Measurements from ENCODE around the gene PLEKHG5. TPM values are rescaled to one million over a fixed set of nuclear protein-coding genes. Genes with fewer than 3 reads are reported as not detected.

PLEKHG5 gene
- total RNA-seq, 4 donors from 2014 or later = 72.5 to 170 (median 99.8) TPM

DNA sequence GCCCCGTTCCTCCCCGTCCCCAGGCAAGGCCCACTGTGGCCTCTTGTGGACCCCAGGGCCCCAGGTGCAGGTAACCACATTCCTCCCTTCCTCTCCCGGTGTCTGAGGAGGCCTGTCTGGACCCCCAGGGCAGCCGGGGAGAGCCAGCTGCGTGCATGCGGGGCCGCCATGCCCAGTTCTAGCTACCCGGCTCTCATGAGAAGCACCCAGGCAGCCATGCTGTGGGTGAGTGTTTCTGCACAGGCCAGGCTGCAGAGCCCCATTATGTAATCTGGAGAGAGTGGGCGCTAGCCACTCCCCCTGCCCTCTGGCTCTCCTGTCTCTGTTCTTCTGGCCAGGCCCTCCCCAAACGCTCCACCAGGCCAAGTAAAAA, 18.4 kb upstream of the PLEKHG5 start:
- 66 to 88% methylated on average over 3 to 8 of the region's 10 CpGs for WGBS, 2 donors
- DNase-seq (ENCODE audit: low spot score in 2 of 2) = no peak

DNA sequence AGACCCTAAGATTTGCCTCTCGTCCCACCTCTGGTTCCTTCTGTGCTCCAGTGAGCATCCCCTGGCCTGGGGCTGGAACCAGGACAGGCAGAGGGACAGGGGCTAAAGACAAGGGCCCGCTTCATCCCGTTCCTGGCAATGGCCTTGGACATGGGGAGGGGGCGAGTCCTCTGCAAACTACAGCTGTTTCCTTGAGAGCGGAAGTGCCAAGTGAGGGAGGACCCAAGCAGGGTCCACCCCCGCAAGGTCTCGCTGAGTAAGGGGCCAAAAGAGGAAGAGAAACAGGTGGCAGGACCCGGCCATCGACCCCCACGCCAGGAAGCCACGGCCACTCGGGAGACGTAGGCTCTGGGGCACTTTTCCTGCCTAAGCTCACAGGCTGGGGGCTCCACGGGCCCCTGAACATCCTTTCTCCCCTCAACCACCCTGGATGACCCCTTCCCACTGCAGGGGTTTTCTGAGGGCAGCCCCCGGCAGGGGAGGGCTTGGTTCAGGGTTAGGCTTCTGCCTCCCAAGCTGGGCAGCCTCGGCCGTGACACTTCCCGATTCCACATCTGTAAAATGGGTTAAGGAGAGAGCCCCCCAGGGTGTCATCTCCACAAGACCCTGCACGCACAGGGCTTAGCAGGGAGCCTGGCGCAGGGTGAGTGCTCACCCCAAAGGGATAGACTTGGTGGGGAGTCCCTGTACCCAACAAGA, 17.9 kb upstream of the PLEKHG5 start:
- no peak for TF ChIP-seq POLR2A (IDR thresholded peaks at IDR 0.05)
- TF ChIP-seq, protein P1, sequence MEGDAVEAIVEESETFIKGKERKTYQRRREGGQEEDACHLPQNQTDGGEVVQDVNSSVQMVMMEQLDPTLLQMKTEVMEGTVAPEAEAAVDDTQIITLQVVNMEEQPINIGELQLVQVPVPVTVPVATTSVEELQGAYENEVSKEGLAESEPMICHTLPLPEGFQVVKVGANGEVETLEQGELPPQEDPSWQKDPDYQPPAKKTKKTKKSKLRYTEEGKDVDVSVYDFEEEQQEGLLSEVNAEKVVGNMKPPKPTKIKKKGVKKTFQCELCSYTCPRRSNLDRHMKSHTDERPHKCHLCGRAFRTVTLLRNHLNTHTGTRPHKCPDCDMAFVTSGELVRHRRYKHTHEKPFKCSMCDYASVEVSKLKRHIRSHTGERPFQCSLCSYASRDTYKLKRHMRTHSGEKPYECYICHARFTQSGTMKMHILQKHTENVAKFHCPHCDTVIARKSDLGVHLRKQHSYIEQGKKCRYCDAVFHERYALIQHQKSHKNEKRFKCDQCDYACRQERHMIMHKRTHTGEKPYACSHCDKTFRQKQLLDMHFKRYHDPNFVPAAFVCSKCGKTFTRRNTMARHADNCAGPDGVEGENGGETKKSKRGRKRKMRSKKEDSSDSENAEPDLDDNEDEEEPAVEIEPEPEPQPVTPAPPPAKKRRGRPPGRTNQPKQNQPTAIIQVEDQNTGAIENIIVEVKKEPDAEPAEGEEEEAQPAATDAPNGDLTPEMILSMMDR (IDR thresholded peaks at IDR 0.05) = no peak
- no peak overlapping the region for H3K4me3 ChIP-seq (ENCODE audit: low read depth, poor library complexity, severe bottlenecking)
- intact Hi-C loops (cut with DNase I; ENCODE audit: low total_unique reads) = no loop called here
- WGBS, 2 donors = 66 to 76% methylated on average over 18 to 20 of the region's 20 CpGs
- no peak for DNase-seq (ENCODE audit: low spot score in 2 of 2)

More for the DNA sequence above, 18.4 kb upstream of the PLEKHG5 start:
- intact Hi-C loops (cut with DNase I; ENCODE audit: low total_unique reads) = no loop called here
- H3K4me3 ChIP-seq (ENCODE audit: low read depth, poor library complexity, severe bottlenecking) = no peak overlapping the region
- TF ChIP-seq POLR2A (IDR thresholded peaks at IDR 0.05) = no peak
- TF ChIP-seq, protein P1 (IDR thresholded peaks at IDR 0.05) = no peak

DNA sequence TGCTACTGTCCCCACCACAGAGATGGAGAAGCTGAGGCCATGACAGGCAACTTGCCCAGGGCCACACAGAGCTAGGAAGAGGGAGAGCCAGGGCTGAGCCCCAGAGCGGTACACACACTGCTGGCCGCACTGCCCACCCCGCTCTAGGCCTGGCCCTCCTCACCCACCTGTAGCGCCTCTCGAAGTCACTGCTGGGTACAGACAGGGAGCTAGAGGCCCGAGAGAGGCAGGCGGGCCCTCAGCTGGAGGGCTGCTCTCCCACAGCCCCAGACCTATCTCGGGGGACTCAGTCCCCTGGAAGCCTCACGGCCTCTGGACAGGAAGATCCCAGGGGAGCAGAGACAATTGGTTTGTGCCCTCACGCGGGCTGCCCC, 17.3 kb upstream of the PLEKHG5 start:
- intact Hi-C loops (cut with DNase I; ENCODE audit: low total_unique reads) = no loop called here
- WGBS, 2 donors = 88 to 89% methylated on average over 8 to 9 of the region's 11 CpGs
- TF ChIP-seq POLR2A (IDR thresholded peaks at IDR 0.05) = no peak
- TF ChIP-seq, protein P1 (IDR thresholded peaks at IDR 0.05) = no peak
- no peak overlapping the region for H3K4me3 ChIP-seq (ENCODE audit: low read depth, poor library complexity, severe bottlenecking)
- DNase-seq (ENCODE audit: low spot score in 2 of 2) = no peak

DNA sequence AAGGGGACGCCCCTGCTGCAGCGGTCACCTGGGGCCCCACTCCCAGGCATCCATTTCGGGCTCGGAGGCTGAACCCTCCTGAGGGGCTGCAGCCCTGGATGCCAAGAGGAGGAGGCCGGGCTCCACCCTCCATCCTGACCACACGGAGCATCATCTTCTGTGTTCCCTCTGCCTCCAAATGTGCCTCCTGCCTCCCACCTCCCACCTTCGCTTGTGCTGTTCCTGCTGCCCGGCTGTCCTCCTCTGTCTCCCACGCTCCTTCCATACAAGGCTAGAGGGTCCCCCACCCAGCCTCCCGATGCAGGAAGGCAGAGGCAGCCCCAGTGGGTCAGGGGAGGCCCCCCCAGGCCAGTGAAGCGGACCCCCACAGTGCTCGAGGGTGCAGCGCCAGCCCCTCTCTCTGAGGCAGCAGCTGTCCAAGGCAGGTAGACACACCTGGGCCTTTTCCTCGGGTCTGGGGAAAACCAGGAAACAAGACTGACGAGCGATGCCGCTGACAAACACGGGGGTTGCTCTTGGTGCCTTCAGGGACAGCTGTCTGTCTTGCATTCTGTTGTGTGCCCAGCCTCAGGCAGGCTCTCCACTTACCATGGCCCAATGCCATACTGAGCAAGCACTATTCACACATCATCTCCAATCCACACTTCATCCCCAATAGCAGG, 16.8 kb upstream of the PLEKHG5 start:
- no peak for TF ChIP-seq POLR2A (IDR thresholded peaks at IDR 0.05)
- TF ChIP-seq, protein P1 (IDR thresholded peaks at IDR 0.05) = no peak
- no peak overlapping the region for H3K4me3 ChIP-seq (ENCODE audit: low read depth, poor library complexity, severe bottlenecking)
- 77 to 88% methylated on average over 17 to 18 of the region's 18 CpGs for WGBS, 2 donors
- intact Hi-C loops (cut with DNase I; ENCODE audit: low total_unique reads) = no loop called here
- no peak for DNase-seq (ENCODE audit: low spot score in 2 of 2)

DNA sequence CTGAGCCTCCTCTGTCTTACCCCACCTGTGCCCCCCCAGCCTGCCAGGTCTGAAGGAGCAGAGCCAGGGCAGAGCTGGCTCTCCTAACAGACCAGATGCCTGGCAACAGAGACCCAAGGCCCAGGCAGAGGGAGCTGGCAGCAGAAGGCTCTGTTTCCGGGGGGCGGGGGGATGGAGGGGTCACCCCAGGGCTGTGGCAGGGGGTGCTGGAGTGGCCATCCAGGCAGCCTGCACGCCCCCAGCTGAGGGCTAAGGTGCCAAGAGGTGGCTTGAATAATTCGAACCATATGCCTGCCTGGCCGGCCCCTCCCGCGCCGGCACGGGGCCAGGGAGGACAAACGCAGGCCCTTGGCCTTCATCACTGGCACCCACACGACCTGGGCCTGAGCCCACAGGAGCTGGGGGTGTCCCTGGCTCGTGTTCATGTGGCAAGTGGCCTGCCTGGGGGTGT, 16.0 kb upstream of the PLEKHG5 start:
- intact Hi-C loops (cut with DNase I; ENCODE audit: low total_unique reads) = no loop called here

More for the DNA sequence above, 16.0 kb upstream of the PLEKHG5 start:
- no peak for DNase-seq (ENCODE audit: low spot score in 2 of 2)
- WGBS, 2 donors = 40 to 41% methylated on average over 1 to 12 of the region's 12 CpGs
- TF ChIP-seq POLR2A (IDR thresholded peaks at IDR 0.05) = no peak
- TF ChIP-seq, protein P1 (IDR thresholded peaks at IDR 0.05) = no peak
- H3K4me3 ChIP-seq (ENCODE audit: low read depth, poor library complexity, severe bottlenecking) = no peak overlapping the region

Data from lower leg skin (tissue), 4 donors.